GM13977 (cell line): Measurements from ENCODE around the gene EID2B.

Experiments used
- DNase-seq: peaks from one replicate; pipeline ENCODE4 v3.0.0; 2012; ENCODE audit warnings: low spot score
- in situ Hi-C: fragments of 300-500 bp; cut with MboI; formaldehyde crosslinking; loops from one replicate; pipeline ENCODE4 v1.12.0; 2022; ENCODE audit warnings: low sequenced_read_pairs, low pct_unique_long_range_greater_than_20kb, mixed read lengths, inconsistent platforms; ENCODE audit not compliant: unreplicated experiment
- TF ChIP-seq, protein P1 (sequence below): IDR thresholded peaks from 2 replicates; pipeline ENCODE4 v1.5.1; 2012; ENCODE audit warnings: mild to moderate bottlenecking, control low read depth; ENCODE audit not compliant: insufficient read depth; ENCODE audit errors: extremely low read depth, missing control alignments

Gene EID2B

DNA sequence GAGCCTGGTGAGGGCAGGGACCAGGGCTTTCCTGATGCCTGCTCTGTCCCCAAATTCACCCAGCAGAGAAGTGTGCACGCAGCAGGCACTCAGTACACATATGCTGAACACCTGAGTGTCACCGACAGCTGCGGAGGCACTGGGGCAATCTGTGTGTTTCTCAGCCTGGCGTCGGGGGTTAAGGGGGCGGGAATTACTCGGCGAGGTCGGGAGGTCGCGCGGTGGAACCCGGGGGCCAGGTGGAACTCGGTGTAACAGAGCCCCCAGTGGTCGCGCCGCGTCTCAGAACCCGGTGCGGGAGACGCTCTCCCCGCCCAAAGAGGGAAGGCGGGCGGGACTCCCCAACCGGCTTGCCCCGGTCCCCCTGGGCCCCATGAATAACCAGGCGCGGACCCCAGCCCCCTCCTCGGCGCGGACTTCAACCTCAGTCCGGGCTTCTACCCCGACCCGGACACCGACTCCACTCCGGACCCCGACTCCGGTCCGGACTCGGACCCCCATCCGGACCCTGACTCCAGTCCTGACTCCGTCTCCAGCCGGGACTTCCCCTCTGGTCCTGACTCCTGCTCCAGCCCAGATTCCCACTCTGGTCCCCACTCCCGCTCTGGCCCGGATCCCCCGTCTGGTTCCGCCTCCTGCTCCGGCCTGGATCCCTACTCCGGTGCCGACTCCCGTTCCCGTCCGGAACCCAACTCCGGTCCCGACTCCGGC, 17.7 kb downstream of the EID2B start, which contains the start of gene SELENOV:
SELENOV (plus strand) TSS at position 300 of the 711 bp plus-strand sequence; CDS start at position 374, 74 bp downstream.
- DNase-seq: no peak
- in situ Hi-C loops: no loop called here
- TF ChIP-seq, protein P1, sequence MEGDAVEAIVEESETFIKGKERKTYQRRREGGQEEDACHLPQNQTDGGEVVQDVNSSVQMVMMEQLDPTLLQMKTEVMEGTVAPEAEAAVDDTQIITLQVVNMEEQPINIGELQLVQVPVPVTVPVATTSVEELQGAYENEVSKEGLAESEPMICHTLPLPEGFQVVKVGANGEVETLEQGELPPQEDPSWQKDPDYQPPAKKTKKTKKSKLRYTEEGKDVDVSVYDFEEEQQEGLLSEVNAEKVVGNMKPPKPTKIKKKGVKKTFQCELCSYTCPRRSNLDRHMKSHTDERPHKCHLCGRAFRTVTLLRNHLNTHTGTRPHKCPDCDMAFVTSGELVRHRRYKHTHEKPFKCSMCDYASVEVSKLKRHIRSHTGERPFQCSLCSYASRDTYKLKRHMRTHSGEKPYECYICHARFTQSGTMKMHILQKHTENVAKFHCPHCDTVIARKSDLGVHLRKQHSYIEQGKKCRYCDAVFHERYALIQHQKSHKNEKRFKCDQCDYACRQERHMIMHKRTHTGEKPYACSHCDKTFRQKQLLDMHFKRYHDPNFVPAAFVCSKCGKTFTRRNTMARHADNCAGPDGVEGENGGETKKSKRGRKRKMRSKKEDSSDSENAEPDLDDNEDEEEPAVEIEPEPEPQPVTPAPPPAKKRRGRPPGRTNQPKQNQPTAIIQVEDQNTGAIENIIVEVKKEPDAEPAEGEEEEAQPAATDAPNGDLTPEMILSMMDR: no peak

DNA sequence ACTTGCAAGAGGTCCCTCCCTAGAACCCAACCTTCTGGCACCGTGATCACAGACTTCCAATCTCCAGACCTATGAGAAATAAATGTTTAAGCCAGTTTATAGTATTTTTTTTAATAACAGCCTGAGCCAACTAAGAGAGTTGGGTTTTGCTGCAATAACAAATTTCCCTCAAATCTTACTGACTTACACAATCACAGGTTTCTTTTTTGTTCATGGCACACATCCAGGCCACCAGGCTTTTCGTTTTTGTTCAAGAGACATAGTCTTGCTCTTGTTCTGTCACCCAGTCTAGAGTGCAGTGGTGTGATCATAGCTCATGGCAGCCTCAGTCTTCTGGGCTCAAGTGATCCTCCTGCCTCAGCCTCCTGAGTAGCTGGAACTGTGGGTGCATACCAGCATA, 19.7 kb downstream of the EID2B start:
- no peak for DNase-seq
- in situ Hi-C loops: no loop called here
- TF ChIP-seq, protein P1: no peak

DNA sequence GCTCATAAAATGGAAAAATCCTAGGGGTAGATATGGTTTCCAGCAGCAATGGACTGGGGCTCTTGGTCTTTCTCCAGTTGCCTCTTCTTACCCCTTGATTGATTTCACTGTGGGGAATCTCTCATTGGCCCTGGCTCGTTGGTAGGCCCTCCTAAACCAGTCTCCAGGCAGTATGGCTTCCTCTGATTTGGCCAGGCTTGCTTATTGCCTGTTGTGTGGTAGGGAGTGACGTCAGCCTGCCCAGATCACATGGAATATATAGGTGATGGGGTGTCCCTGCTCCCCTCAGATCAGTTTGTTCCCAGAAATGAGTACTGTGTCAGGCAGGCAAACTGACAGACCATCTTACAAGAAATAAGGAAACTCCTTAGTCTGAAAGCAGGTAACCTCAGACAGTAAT, 23.4 kb downstream of the EID2B start:
- TF ChIP-seq, protein P1: no peak
- in situ Hi-C loops: no loop called here
- no peak for DNase-seq

DNA sequence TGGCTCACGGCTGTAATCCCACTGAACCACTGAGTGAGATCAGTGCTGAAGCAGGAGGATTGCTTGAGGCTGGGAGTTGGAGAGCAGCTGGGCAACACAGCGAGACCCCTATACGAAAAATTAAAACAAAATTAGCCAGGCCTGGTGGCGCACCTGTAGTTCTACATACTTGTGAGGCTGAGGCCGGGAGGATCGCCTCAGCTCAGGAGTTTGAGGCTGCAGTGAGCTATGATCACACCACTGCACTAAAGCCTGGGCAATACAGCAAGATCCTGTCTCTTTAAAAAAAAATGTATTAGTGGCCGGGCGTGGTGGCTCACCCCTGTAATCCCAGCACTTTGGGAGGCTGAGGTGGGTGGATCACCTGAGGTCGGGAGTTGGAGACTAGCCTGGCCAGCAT, 24.0 kb downstream of the EID2B start:
- in situ Hi-C loops: no loop called here

DNA sequence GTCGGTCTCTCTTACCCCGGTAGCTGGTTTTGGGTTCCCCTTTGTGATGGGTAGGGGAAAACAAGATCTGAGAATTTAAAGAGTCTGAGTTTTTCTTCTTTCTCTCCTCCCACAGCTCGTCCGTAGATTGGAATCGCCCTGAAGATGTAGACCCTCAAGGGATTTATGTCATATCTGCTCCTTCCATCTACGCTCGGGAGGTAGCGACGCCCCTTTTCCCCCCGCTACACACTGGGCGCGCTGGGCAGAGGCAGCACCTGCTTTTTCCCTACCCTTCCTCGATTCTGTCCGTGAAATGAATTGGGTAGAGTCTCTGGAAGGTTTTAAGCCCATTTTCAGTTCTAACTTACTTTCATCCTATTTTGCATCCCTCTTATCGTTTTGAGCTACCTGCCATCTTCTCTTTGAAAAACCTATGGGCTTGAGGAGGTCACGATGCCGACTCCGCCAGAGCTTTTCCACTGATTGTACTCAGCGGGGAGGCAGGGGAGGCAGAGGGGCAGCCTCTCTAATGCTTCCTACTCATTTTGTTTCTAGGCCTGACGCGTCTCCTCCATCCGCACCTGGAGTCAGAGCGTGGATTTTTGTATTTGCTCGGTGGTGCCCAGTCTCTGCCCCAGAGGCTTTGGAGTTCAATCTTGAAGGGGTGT, 24.8 kb downstream of the EID2B start:
- in situ Hi-C loops: no loop called here
- DNase-seq: no peak
- TF ChIP-seq, protein P1: no peak

More for the DNA sequence above, 24.0 kb downstream of the EID2B start:
- TF ChIP-seq, protein P1: no peak
- no peak for DNase-seq

DNA sequence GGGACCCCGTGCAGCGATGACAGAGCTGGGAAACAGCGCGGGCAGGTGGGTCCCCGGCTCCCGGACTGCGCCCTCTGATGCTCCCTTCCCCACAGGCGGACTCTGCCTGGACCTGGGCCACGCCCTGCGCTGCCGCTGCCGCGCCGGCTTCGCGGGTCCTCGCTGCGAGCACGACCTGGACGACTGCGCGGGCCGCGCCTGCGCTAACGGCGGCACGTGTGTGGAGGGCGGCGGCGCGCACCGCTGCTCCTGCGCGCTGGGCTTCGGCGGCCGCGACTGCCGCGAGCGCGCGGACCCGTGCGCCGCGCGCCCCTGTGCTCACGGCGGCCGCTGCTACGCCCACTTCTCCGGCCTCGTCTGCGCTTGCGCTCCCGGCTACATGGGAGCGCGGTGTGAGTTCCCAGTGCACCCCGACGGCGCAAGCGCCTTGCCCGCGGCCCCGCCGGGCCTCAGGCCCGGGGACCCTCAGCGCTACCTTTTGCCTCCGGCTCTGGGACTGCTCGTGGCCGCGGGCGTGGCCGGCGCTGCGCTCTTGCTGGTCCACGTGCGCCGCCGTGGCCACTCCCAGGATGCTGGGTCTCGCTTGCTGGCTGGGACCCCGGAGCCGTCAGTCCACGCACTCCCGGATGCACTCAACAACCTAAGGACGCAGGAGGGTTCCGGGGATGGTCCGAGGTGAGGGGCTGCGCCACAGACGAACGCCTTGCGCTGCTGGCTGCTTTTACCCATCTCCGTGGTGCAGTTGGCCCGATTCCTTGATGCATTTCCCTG, 25.5 kb downstream of the EID2B start:
- peak; percentile 92 for DNase-seq
- TF ChIP-seq, protein P1: no peak
- in situ Hi-C loops: no loop called here
